Inflammatory macrophage (primary cell): ENCODE measurements around the gene PLXND1.
A peak's percentile ranks its signal among the peaks of the same experiment; 100 is the strongest.
"Not testable (repeated sequence)": the region's sequence is repeated elsewhere in the genome, so short reads cannot be mapped to it uniquely, and the experiment has no call there.

ENCODE experiments used
- DNase-seq, 2 donors: peaks; one replicate each; pipeline ENCODE4 v3.0.0-alpha.2; 2020 to 2022

Gene PLXND1

DNA sequence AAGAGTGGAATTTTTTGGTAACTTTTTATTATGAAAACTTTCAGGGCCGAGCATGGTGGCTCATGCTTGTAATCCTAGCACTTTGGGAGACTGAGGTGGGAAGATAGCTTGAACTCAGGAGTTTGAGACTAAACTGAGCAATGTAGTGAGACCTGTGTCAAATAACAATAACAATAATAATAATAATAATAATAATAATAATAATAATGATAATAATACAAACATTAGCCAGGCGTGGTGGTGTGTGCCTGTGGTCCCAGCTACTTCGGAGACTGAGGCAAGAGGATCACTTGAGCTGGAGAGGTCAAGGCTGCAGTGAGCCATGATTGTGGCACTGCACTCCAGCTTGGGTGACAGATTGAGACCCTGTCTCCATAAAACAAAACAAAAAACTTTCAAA lies 60.5 kb downstream of the PLXND1 start:
- DNase-seq: not testable (repeated sequence)

DNA sequence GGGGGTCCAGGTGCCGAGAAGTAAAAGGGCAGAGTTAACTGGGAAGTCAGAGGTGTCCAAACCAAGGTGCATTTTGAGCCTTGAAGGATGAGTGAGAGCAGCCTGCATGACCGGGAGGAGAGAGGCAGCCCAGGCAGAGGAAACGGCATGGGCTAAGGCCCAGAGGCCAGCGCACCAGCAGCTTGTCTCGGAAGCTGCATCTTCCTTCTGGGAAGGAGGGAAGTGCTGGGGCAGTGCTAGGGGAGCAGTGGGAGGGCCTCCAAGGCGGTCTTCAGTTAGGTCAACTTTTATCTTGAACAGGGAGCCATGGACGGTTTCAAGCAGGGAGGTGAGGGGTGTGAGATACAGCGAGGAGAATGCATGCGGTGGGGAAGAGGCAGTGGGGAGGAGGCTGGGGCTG lies 62.5 kb downstream of the PLXND1 start:
- DNase-seq: no peak

DNA sequence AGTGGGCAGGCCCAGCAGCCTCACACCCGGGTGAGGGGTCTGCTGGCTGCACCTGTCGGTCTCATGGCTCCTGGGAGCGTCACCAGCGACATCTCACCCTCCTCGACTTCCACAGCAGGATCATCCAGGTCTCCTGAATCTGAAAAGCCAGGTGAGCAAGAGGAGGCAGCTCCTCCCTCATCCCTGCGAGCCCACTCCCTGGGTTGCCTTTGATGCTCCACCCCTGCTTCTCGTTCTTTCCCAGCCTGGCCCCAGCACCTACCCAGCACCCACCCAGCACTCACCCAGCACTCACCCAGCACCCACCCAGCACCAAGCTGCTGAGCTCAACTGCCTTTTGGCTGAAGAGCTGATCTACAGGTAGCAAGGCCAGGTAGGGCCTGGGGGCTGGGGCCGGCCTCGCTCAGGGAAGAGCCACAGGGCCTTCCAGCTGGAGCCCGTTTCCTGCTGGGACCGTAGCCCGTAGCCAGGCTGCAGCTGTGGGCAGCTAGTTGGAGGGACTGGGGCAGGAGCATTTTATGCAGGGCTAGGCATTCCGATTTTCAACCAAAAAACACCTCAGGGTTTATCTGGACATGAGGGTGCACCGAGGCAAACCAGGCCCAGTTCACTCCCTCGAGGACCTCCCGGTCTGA lies 63.2 kb downstream of the PLXND1 start, which contains the start of gene H1-8:
Gene H1-8 (plus strand): TSS at position 20 of the 635 bp plus-strand sequence. CDS start 44 bp downstream, at position 64.
- no peak for DNase-seq

DNA sequence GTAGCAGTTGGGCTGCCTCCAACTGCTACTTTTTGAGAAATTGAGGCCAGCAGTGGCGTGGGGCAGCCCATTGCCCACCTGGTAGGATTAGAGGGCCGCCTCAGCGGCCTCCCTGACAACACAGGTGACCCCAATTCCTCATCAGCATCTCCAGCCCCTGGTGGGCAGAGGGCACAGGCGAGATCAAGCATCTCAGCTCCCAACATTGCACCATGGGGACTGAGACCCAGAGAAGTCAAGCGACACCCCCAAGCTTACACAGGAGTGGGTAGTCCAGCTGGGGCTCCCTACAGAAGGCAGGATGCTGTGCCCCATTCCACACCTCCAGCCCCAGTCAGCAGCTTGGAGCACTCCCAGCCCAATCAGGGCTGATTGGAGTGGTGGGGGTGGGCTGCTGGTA lies 63.7 kb downstream of the PLXND1 start:
- DNase-seq: no peak

DNA sequence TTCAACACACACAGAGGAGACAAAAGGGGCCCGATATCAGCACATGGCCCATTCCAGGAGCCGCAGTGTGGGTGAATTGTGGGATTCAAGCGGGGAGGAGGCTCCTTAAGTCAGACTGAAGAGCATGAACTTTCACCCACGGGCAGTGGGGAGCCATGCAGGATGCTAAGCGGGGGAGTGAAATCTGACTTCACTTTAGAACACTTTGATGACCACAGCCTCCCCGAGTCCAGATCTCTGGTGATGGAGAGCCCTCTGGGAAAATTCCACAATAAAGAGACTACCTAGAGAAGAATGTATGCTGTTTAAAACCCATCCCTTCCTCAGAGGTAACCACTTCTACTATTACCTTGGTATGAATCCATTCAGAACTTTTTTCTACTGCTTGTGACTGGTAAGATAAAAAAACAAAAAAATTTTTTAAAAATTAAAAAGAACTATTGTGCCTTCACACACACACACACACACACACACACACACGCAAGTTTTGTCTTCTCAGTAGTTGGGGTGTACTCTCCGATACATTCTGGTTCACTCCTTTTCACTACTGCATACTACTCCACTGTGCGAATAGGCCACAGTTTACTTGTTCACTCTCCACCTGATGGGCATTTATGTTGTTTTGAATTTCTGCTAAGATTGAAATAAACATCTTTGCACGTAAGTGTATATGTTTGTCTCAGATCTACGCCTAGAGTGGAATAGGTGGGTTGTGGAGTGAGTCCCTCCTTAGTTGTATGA lies 65.5 kb downstream of the PLXND1 start:
- no peak for DNase-seq

DNA sequence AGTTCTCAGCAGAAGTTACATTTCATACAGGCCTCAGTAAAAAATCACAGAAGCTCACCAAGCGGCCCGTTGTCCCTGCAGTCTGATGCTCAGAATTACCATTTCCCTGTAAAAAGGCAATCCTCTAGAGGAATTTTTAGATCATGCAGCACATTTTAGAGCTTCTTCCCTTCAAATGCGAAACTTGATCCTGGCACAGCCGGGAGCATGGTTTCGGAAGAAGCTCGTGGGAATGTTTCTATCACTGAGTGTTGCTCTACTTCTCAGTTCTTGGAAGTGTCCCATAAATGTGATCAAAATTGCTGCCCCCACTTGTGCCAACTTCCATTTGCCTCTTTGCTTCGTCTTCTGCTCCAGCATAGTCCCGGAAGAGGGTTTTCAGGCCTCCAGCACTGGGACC lies 67.3 kb downstream of the PLXND1 start:
- DNase-seq: no peak

DNA sequence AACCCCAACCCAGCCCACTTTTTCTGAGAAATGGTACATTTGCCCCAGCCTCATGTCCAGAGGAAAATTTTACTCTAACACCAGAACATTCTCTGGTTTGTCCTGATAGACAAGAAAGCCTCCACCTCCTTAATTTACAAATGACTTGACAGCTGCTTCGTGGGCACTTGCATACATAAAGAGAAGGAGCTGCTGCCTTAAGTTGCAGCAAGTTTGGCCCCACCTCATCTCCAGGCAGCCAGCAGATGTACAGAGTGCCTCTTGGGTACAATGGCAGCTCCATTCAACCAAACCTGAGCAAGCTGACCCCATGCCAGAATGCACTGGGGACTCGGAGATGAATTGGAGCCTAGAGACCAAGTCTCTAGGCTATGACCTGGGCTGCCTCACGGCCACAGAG lies 69.7 kb downstream of the PLXND1 start:
- no peak for DNase-seq

DNA sequence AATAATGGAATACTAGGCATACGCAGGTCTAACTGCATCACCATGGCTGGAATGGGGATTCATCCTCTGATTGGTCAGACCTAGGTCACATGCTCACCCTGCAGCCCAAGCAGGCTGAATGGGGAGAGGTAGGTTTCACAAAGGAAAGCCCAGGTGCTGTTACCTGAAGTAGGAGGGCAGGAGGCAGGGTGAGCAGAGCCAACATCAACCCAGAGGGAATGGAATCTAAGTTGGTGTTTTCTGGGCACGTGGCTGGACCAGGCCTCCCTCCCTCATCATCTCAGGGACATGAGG lies 70.2 kb downstream of the PLXND1 start:
- no peak for DNase-seq

DNA sequence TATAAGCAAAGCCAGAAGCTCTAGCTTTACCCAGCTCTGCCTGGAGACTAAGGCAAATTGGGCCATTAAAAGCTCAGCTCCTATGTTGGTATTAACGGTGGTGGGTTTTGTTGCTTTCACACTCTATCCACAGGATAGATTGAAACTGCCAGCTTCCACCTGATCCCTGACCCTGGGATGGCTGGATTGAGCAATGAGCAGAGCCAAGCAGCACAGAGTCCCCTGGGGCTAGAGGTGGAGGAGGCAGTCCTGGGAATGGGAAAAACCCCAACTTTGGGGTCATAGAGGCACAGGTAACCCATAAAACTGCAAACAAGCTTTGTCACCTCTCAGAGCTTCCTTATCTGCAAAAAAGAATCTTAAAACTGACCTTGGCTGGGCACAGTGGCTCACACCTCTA lies 71.4 kb downstream of the PLXND1 start:
- no peak for DNase-seq

DNA sequence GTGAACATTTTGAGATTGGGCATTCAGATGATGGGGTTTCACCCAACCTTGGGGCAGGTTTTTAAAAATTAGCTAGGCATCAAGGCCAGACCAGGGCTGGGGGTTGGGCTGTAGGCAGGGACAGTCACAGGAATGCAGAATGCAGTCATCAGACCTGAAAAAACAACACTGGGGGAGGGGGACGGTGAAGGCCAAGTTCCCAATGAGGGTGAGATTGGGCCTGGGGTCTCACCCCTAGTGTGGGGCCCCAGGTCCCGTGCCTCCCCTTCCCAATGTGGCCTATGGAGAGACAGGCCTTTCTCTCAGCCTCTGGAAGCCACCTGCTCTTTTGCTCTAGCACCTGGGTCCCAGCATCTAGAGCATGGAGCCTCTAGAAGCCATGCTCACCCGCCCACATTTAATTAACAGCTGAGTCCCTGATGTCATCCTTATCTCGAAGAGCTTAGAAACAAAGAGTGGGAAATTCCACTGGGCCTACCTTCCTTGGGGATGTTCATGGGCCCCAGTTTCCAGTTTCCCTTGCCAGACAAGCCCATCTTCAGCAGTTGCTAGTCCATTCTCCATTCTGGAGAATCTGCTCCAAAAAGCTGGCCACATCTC lies 71.9 kb downstream of the PLXND1 start:
- DNase-seq: no peak

DNA sequence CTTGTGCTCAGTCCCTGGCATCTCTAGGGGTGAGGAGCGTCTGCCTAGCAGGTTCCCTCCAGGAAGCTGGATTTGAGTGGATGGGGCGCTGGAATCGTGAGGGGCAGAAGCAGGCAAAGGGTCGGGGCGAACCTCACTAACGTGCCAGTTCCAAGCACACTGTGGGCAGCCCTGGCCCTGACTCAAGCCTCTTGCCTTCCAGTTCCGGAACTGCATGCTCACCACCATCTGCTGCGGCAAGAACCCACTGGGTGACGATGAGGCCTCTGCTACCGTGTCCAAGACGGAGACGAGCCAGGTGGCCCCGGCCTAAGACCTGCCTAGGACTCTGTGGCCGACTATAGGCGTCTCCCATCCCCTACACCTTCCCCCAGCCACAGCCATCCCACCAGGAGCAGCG lies 73.1 kb downstream of the PLXND1 start:
- no peak for DNase-seq

DNA sequence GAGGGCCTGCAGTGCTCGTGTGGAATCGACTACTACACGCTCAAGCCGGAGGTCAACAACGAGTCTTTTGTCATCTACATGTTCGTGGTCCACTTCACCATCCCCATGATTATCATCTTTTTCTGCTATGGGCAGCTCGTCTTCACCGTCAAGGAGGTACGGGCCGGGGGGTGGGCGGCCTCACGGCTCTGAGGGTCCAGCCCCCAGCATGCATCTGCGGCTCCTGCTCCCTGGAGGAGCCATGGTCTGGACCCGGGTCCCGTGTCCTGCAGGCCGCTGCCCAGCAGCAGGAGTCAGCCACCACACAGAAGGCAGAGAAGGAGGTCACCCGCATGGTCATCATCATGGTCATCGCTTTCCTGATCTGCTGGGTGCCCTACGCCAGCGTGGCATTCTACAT lies 74.2 kb downstream of the PLXND1 start:
- no peak for DNase-seq

DNA sequence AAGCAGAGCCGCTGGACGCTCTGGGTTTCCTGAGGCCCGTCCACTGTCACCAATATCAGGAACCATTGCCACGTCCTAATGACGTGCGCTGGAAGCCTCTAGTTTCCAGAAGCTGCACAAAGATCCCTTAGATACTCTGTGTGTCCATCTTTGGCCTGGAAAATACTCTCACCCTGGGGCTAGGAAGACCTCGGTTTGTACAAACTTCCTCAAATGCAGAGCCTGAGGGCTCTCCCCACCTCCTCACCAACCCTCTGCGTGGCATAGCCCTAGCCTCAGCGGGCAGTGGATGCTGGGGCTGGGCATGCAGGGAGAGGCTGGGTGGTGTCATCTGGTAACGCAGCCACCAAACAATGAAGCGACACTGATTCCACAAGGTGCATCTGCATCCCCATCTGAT lies 74.8 kb downstream of the PLXND1 start:
- no peak for DNase-seq

DNA sequence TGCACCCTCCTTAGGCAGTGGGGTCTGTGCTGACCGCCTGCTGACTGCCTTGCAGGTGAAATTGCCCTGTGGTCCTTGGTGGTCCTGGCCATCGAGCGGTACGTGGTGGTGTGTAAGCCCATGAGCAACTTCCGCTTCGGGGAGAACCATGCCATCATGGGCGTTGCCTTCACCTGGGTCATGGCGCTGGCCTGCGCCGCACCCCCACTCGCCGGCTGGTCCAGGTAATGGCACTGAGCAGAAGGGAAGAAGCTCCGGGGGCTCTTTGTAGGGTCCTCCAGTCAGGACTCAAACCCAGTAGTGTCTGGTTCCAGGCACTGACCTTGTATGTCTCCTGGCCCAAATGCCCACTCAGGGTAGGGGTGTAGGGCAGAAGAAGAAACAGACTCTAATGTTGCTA lies 75.7 kb downstream of the PLXND1 start:
- DNase-seq: no peak

DNA sequence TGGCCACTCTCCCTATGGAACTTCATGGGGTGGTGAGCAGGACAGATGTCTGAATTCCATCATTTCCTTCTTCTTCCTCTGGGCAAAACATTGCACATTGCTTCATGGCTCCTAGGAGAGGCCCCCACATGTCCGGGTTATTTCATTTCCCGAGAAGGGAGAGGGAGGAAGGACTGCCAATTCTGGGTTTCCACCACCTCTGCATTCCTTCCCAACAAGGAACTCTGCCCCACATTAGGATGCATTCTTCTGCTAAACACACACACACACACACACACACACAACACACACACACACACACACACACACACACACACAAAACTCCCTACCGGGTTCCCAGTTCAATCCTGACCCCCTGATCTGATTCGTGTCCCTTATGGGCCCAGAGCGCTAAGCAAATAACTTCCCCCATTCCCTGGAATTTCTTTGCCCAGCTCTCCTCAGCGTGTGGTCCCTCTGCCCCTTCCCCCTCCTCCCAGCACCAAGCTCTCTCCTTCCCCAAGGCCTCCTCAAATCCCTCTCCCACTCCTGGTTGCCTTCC lies 76.2 kb downstream of the PLXND1 start:
- peak; percentile 30 to 56 for DNase-seq

DNA sequence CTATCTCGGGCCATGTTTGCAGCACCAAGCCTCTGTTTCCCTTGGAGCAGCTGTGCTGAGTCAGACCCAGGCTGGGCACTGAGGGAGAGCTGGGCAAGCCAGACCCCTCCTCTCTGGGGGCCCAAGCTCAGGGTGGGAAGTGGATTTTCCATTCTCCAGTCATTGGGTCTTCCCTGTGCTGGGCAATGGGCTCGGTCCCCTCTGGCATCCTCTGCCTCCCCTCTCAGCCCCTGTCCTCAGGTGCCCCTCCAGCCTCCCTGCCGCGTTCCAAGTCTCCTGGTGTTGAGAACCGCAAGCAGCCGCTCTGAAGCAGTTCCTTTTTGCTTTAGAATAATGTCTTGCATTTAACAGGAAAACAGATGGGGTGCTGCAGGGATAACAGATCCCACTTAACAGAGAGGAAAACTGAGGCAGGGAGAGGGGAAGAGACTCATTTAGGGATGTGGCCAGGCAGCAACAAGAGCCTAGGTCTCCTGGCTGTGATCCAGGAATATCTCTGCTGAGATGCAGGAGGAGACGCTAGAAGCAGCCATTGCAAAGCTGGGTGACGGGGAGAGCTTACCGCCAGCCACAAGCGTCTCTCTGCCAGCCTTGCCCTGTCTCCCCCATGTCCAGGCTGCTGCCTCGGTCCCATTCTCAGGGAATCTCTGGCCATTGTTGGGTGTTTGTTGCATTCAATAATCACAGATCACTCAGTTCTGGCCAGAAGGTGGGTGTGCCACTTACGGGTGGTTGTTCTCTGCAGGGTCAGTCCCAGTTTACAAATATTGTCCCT lies 76.9 kb downstream of the PLXND1 start:
- no peak for DNase-seq

DNA sequence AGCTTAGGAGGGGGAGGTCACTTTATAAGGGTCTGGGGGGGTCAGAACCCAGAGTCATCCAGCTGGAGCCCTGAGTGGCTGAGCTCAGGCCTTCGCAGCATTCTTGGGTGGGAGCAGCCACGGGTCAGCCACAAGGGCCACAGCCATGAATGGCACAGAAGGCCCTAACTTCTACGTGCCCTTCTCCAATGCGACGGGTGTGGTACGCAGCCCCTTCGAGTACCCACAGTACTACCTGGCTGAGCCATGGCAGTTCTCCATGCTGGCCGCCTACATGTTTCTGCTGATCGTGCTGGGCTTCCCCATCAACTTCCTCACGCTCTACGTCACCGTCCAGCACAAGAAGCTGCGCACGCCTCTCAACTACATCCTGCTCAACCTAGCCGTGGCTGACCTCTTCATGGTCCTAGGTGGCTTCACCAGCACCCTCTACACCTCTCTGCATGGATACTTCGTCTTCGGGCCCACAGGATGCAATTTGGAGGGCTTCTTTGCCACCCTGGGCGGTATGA lies 77.8 kb downstream of the PLXND1 start, which contains the start of gene RHO:
Gene RHO (plus strand): TSS at position 51 of the 512 bp plus-strand sequence. CDS start 95 bp downstream, at position 146.
- DNase-seq: peak; percentile 36 to 75

DNA sequence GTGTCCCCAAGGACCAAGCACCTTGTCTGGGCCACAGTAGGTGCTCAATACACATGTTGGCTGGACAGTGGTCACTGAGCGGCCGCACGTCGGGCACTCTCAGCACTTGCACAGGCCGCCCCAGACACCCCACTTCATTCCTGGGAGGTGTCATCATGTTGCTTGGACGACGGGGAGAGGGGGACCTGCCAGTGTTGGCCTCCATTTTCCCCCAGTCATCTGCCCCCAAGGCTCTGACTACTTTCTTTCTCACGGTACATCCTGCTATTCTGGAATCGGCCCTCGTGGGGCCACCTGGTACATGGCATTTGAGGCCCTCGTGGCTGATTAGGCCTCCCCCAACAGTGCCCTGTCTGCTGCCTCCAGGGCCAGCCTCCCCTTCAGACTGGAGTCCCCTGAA lies 79.2 kb downstream of the PLXND1 start:
- no peak for DNase-seq

DNA sequence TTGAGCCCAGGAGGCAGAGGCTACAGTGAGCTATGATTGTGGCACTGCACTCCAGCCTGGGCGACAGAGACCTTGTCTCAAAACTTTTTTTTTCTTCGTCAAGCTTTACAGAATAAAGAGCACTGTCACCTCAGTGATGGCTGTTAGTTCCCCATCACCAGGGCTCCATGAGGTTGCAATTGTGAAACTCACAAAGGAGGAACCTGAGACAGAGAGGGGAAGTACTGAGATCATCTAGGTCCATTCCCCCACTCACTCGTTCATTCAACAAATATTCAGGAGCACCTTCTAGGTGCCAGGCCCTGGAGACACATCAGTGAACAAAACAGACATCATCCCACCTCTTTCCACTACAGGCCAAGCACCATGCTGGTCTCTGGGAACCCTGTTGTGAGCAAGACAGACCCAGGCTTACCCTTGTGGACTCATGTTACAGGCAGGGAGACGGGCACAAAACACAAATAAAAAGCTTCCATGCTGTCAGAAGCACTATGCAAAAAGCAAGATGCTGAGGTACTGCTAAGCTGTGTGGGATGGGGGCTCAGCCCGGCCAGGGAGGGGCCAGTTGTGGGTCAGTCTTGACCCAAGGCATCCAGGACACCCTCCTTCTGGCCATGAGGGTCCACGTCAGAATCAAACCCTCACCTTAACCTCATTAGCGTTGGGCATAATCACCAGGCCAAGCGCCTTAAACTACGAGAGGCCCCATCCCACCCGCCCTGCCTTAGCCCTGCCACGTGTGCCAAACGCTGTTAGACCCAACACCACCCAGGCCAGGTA lies 80.2 kb downstream of the PLXND1 start:
- peak; percentile 92 to 94 for DNase-seq

DNA sequence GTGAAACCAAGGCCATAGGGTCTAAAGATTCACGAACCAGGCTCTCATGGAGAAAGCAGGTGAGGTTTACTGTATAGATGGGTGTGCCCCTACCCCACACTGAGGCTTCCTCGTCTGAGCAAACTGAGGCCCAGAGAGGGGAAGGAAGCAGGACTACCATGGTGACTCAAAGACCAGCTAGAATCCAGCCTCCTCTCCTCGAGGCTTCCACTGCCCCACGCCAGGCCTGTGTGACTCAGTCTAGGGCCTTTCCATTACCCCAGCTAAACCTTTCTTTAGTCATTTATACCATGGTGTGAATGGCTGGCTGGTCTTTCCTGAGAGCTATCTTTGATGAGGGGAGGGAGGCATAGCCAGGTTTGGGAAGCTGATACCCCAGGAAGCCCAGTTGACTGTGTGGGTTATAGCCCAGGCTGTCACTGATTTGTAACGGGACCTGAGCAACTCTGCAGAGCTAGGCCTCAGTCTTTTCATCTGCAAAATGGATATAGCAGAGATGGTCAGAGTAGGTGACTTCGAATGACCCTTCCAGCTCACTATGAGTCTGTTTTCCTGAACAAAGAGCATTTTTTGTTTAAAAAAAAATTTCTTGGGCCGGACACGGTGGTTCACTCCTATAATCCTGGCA lies 81.0 kb downstream of the PLXND1 start:
- peak; percentile 79 to 92 for DNase-seq

DNA sequence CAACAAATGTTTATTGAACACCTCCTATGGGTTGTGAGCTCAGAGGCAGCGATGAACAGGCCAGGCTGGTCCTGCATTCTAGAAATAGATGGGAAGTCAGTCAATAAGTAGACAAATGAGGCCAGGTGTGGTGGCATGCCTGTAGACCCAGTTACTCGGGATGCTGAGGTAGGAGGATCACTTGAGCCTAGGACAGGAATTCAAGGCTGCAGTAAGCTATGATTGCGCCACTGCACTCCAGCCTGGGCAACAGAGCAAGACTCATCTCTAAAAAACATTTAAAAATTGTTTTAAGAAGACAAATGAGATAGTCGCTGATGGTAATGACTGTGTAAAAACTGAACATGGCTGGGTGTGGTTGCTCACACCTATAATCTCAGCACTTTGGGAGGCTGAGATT lies 82.4 kb downstream of the PLXND1 start:
- DNase-seq: no peak

DNA sequence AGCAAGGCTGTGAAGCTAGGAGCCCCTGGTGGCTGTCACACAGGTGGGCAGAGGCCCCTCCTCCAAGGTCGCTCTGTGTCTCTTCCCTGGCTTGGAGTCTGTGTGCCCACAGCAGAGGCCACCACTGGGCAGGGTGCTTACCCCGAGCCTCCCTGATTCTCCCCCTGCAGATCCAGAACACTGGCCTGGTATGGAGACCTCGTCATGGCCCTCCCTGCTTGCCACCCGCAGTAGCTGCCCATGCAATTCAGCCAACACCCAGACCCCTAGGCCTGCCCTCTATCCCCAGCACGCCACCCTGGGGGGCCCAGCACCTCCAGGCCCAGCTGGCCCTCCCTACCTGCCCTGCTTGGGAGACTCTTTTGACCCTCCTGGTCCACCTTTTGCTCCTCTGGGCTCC lies 83.5 kb downstream of the PLXND1 start:
- DNase-seq: no peak
